GM10847 (cell line): ENCODE data around the gene DACT3.

Source experiments
- POLR2A ChIP-seq: IDR thresholded peaks from 2 replicates; pipeline ENCODE4 v1.6.1; 2011; ENCODE audit not compliant: insufficient read length; ENCODE audit errors: extremely low read depth

Gene DACT3, protein sequence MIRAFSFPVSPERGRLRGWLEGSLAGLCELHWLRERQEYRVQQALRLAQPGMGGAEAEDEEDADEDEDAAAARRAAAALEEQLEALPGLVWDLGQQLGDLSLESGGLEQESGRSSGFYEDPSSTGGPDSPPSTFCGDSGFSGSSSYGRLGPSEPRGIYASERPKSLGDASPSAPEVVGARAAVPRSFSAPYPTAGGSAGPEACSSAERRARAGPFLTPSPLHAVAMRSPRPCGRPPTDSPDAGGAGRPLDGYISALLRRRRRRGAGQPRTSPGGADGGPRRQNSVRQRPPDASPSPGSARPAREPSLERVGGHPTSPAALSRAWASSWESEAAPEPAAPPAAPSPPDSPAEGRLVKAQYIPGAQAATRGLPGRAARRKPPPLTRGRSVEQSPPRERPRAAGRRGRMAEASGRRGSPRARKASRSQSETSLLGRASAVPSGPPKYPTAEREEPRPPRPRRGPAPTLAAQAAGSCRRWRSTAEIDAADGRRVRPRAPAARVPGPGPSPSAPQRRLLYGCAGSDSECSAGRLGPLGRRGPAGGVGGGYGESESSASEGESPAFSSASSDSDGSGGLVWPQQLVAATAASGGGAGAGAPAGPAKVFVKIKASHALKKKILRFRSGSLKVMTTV

DNA sequence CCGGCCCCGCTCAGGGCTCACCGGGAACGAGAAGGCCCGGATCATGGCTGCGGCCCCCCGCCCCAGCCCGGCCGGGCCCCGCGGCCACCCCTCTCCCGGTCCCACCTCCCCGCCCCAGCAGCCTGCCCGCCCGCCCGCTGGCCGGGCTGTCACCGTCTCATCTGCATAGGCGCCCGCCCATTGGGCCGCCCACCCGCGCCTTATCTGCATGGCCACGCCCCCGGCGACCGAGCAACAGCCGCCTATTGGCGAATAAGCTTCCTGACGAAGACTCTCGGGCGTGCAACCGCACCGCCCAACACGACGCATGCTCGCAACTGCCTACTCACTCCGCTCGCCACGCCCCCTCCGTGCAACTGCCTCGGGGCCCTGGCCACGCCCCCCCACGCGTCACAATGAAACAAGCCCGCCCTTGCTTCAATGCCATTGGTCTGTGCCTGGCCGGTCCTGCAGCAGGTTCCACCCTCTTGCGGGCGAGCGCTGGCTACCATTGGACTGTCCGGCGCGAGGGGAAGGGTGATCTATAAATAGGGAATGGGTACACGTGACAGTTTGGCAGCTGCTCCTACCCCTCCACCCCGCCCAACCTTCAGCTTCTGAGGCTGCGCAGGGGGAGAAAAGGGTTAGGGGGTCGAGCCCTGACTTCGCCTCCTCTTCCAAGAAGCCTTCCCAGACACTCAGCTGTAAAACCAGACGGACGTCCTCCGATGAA, at the start of gene DACT3:
Gene DACT3, minus strand, starts transcription at position 163 of the 712 bp plus-strand sequence. Its CDS starts 118 bp downstream, at position 45.
- TF ChIP-seq POLR2A, result no peak

DNA sequence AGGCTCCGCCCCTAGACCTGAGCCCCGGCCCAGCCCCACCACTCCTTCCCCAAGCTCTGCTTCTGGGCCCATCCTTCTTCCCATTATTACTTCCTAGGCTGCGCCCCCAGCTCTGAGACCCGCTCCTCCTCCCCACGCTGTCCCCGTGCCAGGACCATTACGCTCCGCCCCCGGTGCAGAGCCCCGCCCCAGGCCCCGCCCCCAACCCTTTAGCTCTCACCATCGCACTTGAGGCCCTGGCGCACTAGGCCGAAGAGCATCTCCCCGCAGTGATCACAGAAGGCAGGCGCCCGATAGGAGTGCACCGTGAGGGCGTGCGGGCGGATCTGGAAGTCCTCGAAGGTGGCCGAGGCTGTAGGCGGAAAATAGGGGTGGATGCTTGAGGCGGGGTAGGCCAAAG, 49.7 kb upstream of the DACT3 start:
- TF ChIP-seq POLR2A, result no peak

DNA sequence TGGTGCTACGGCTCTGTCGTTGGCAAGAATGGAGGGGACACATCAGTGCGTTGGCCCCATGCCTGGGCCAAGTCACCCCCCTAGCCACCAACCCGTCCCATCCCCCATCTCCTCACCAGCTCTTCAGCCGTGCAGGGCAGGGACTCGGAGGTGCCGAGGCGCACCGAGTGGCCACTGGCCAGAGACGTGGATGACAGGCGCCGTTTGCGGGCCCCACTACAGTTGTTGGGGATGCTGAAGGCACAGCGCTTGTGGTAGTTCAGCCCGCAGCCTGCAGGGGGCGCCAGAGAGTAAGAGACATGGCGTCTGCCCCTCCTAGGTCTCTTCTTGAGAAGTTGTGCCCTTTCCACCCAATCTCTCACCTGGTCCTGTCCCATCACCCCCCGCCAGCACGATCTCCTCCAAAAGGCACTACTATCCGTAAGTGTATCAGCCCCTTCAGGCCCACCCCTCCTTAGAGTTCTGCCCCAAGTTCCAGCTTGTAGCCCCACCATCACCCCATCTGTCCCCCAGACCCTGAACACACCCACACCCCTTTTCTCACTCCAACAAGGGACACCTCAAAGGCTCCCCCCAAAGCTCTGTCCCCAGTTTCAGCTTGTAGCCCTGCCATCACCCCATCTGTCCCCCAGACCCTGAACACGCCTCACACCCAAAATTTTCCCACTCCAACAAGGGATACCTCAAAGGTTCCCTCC, 43.5 kb upstream of the DACT3 start:
- TF ChIP-seq POLR2A, result no peak

DNA sequence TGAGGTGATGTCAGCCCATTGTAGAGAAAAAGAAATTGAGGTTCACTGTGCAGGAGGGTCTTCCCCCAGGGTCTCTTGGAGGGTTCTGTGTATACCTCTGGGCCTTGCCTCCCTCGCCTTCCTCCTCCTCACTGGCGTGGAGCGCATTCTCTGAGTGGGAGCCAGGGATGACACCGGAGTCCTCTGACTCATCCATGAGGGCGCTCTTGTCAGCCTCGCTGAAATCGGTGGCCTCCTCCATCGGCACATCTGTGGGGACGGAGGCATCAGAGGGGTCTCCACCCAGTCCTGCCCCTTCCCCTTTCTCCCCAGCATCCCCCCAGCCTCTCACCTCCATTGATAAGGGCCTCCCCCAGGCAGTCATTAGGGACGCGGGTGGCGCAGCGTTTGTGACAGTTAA, 39.7 kb upstream of the DACT3 start:
- no peak for TF ChIP-seq POLR2A

DNA sequence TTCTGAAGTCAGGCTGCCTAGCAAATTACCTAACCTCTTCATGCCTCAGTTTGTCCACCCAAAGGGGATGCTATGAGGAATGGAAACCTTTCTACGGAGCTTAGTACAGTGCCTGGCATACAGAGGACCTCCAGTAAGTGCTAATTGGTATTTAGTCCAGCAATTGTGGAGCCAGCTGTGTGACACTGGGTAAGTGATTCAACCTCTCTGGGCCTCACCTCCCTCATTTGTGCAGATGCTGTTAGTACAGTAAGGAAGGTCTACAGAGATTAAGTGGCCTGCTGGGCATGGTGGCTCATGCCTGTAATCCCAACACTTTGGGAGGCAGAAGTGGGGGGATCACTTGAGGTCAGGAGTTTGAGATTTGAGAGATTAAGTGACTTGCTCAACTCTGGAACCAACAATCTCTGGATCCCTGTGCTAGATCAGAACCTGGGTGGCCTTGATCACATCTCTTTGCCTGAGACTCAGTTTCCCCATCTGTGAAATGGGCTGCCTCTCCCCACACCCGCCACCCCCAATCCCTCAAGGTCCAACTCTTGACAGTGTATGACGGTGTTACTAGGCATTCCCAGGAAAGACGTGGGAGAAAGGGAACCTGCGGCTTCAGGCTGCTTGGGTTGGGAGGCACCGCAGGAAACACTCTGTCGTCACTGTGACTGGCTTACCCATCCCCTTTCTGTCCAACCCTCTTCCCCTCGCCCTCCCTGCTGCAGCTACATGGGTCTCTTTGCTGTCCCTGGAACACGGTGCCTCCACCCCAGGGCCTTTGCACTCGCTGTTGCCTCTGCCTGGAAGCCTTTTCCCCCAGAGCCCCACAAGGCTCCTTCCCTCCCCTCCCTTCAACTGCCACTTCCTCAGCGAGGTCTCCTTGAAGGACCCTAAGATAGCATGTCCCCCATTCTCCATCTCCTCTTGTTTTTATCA, 37.7 kb upstream of the DACT3 start:
- no peak for TF ChIP-seq POLR2A

DNA sequence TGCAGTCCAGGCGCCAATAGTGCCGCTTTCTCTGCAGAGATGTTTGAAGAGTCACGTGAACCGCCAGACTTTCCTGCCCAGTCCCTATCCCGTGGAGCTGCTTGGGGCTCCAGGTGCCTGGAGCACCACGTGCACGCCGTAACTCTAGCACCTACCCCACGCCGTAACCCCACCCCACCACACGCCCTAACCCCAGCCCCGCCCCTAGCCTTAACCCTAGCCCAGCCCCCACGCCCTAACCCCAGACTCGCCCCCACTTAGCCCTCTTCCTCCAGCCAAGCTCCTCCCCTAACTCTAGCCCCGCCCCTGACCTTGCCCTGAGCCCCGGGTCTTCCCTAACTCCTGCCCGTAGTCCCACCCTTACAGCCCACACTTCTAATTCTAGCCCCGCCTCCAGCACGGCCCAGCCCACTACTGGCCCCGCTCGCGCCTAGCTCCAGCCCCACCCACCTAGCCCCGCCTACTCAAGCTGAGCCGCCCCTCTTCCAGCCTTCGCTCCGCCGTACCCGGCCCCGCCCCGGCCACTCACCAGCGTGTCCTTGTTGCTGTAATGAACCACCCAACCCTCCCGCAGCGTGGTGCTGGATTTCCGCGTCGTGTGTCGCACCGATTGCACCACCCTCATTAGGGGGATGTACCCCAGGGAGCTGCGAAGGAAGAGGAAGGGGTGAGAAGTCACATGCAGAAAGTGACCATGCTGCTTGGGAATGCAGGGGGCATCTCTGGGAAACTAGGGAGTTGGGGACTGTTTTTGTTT, 36.4 kb upstream of the DACT3 start:
- no peak for TF ChIP-seq POLR2A

DNA sequence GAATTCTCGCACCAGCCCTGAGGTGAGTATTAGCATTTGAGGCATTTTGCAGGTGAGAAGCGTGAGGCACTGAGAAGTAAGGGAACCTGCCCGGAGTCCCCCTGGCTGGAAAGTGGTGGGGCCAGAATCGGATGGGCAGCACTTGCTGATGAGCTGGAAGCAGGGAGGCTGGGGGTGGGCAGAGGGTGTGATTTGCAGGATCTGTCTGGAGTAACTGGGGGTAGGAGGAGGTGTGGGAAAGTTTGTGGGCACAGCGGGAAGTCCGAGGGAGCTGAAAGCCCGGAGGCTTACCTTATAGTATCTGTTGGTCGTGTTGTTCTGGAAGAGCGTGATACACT, 35.9 kb upstream of the DACT3 start:
- no peak for TF ChIP-seq POLR2A

DNA sequence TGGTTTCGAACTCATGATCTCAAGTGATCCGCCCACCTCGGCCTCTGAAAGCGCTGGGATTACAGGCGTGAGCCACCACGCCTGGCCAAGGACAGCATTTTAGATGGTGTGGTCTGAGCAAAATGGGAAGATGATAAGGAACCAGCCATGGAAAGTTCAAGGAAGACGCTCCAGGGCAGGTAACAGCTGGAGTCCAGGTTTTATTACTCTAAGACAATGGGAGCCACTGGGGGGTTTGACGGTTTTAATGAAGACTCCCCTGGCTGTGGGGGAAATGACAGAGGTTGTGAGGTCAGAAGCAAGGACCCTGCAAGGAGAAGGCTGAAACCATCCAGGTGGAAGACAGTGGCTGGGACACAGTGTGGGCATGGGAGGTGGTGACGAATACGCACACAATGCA, 35.1 kb upstream of the DACT3 start:
- TF ChIP-seq POLR2A, result no peak

DNA sequence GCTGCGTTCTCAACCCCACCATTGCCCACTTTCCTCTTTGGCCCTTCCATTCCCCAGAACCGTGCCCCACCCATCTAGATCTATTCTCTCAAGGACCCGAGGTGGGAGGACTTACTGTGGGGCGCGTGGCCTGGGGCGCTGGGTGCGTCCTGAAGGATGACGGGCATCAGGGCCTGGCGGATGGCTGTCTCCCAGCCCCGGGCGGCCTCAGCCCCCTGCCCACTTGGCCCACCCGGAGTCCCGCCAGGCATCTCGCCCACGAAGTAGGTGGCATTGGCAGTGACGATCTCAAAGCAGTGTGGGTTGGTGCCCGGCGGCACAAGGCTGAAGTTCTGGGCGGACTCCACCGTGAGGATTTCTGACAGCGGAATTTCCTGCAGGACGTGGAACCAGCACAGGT, 32.8 kb upstream of the DACT3 start:
- TF ChIP-seq POLR2A, result no peak

DNA sequence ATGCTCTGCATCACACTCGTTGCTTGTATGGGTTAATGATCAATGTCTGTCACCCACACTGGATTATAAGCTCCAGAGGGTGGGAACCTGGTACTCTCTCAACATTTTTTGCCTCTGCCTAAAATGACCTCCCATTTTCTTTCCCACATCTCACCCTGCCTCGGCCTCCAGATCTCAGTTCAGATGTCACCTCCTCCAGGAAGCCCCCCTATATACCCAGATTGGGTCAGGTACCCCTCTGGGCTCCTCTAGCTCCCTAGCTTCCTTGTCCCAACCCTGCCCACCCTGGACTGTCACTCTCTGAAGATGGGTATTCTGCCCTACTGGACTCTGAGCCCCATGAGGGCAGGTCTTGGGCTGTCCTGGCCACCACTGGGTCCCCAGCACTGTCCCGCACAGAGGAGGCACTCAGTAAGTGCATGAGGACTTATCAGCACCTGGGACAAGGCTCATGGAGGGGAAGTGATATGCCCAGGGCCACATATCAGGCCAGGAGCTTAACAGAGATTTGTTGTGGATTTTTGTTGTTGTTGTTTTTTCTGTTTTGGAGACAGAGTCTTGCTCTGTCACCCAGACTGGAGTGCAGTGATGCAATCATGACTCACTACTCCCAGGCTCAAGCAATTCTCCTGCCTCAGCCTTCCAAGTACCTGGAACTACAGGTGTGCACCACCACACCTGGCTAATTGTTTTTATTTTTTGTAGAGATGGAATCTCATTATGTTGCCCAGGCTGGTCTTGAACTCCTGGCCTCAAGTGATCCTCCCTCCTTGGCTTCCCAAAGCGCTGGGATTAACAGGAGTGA, 32.1 kb upstream of the DACT3 start:
- no peak for TF ChIP-seq POLR2A

DNA sequence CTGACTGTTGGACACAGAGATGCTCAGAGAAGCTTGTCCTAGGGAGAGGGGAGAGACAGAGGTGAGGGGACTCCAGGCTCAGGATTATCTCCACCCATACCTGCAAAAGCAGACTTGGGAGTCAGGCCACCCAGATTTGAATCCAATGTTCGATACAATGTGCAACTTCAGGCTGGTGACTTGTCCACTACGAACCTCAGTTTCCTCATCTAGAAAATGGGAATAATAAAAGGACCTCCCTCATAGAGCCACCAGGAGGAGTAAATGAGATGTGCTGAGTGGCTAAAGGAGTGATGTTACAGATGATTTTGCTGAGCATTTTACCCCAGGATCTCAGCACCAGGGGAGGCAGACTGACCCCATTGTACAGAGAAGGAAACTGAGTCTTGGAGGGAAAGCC, 31.0 kb upstream of the DACT3 start:
- TF ChIP-seq POLR2A, result no peak

DNA sequence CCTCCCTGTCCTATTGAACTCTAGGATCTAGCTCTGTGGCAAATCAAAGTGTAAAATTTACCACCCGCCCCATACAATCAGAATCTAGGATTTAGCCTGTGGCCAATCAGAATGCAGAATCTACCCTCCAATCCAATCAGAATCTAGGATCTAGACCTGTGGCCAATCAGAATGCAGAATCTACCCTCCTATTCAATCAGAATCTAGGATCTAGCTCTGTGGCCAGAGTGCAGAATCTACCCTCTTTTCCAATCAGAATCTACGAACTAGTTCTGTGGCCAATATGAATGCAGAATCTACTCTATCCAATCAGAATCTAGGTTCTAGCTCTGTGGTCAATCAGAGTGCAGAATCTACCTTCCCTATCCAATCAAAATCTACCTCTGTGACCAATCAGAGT, 30.1 kb upstream of the DACT3 start:
- no peak for TF ChIP-seq POLR2A

DNA sequence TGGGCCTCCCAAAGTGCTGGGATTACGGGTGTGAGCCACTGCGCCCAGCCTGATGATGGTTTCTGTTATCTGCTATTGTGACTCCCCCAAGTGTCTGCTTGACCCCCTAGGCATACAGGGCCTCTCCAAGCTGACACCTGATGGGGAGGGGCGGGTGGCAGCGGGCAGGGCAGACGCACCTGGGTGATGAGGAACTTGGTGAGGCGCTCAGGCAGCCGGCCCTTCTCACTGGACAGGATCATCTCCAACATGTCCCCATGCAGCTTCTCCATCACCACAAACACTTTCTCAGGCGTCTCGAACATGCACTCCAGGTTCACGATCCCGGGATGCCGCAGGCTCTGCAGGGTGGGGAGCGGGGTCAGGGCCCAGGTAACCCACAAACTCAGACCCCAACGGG, 28.4 kb upstream of the DACT3 start:
- no peak for TF ChIP-seq POLR2A
